Endothelial cell of umbilical vein (primary cell): ENCODE results near the gene HNRNPM. TPM values are rescaled to one million over a fixed set of nuclear protein-coding genes. Genes with fewer than 3 reads are reported as not detected.

Experiments used
- BruUV-seq: library from RNA; stranded (reverse); fragments of 400-500 nt; replicated peaks from 2 replicates; lab custom pipeline; 2021; lab: Mats Ljungman, UMichigan
- CTCF ChIA-PET: fragments of 300-600, 350-600 bp; sonication (Branson Sonifier 250); formaldehyde crosslinking; loops from one replicate; lab custom pipeline; 2021; ENCODE audit warnings: antibody characterized with exemption, inconsistent platforms; lab: Charles Lee
- POLR2A ChIA-PET: fragments of 300-600, 350-600 bp; sonication (Branson Sonifier 250); formaldehyde crosslinking; loops from one replicate; lab custom pipeline; 2021; ENCODE audit warnings: antibody characterized with exemption, inconsistent platforms; lab: Charles Lee
- DNase-seq: peaks from one replicate; pipeline ENCODE4 v3.0.0-alpha.2; 2011; ENCODE audit warnings: low read depth, low spot score
- FAIRE-seq: peaks from 2 replicates; lab custom pipeline; 2011; peaks lifted over from hg19 to GRCh38; lab: Jason Lieb, UNC
- H2AFZ ChIP-seq: 2 replicates; pipeline ENCODE4 v1.6.0; 2012; ENCODE audit warnings: low read depth, low read length, control low read depth, inconsistent platforms
- H3K27ac ChIP-seq: 2 replicates; pipeline ENCODE4 v1.5.1; 2011; ENCODE audit warnings: low read depth, mild to moderate bottlenecking, control low read depth, low read length, moderate library complexity; ENCODE audit not compliant: insufficient read depth
- H3K27me3 ChIP-seq, 2 experiments: 2 replicates each; pipeline versions ENCODE4 v1.6.0 to v1.6.1; 2011; ENCODE audit warnings: low read length in 2 of 2, mixed read lengths in 1 of 2; ENCODE audit not compliant: control insufficient read depth in 2 of 2, insufficient read depth in 2 of 2
- H3K36me3 ChIP-seq, 2 experiments: 2 replicates in 1 of 2; 3 replicates in 1 of 2; pipeline ENCODE4 v1.5.1; 2011; ENCODE audit warnings: low read length in 2 of 2, mild to moderate bottlenecking in 1 of 2, moderate library complexity in 1 of 2; ENCODE audit not compliant: control insufficient read depth in 2 of 2, insufficient read depth in 2 of 2; ENCODE audit errors: extremely low read depth in 1 of 2
- H3K4me1 ChIP-seq: 3 replicates; pipeline ENCODE4 v1.5.1; 2011; ENCODE audit warnings: mild to moderate bottlenecking, low read length; ENCODE audit not compliant: control insufficient read depth, insufficient read depth; ENCODE audit errors: extremely low read depth
- H3K4me2 ChIP-seq: 2 replicates; pipeline ENCODE4 v1.6.1; 2011; ENCODE audit warnings: low read length, control low read depth, mixed read lengths; ENCODE audit not compliant: insufficient read depth
- H3K4me3 ChIP-seq, 3 experiments: fragments of 200-600 bp in 1 of 3; sonication (generic), shearing (Covaris generic) in 1 of 3; replicated peaks in 1 of 3; 2 replicates each; pipeline ENCODE4 v1.5.1; 2011 to 2016; ENCODE audit warnings: control low read depth in 3 of 3, low read length in 3 of 3, mild to moderate bottlenecking in 2 of 3, inconsistent platforms in 1 of 3, low read depth in 1 of 3, moderate library complexity in 1 of 3; ENCODE audit not compliant: insufficient read depth in 1 of 3
- H3K79me2 ChIP-seq: 2 replicates; pipeline ENCODE4 v1.6.0; 2012; ENCODE audit warnings: low read length, inconsistent platforms; ENCODE audit not compliant: control insufficient read depth, insufficient read depth
- H3K9ac ChIP-seq: replicated peaks from 2 replicates; pipeline ENCODE3; 2011; ENCODE audit warnings: low read length, control low read depth; ENCODE audit not compliant: insufficient read depth; ENCODE audit errors: extremely low read depth
- H3K9me1 ChIP-seq: replicated peaks from 3 replicates; pipeline ENCODE4 v1.6.0; 2011; ENCODE audit warnings: mild to moderate bottlenecking, low read length; ENCODE audit not compliant: control insufficient read depth, insufficient read depth; ENCODE audit errors: extremely low read depth
- H3K9me3 ChIP-seq: replicated peaks from 2 replicates; pipeline ENCODE4 v1.5.1; 2012; ENCODE audit warnings: low read length, inconsistent platforms; ENCODE audit not compliant: control insufficient read depth, insufficient read depth
- H4K20me1 ChIP-seq: replicated peaks from 2 replicates; pipeline ENCODE3; 2011; ENCODE audit warnings: mild to moderate bottlenecking, low read length; ENCODE audit not compliant: control insufficient read depth, insufficient read depth; ENCODE audit errors: extremely low read depth
- CTCF ChIP-seq, 2 donors: IDR thresholded peaks; 1 replicate in 1 of 2; 2 replicates in 1 of 2; pipeline ENCODE4 v1.5.1; 2011; ENCODE audit warnings: low read length in 2 of 2, mild to moderate bottlenecking in 2 of 2, moderate library complexity in 2 of 2, control low read depth in 1 of 2, inconsistent platforms in 1 of 2, low read depth in 1 of 2; ENCODE audit not compliant: insufficient read depth in 1 of 2; ENCODE audit errors: extremely low read depth in 1 of 2
- FOS ChIP-seq: IDR thresholded peaks from 2 replicates; pipeline ENCODE4 v1.6.1; 2011; ENCODE audit warnings: mild to moderate bottlenecking, low read length, moderate library complexity, borderline replicate concordance; ENCODE audit not compliant: insufficient read depth
- POLR2A ChIP-seq: IDR thresholded peaks from 2 replicates; pipeline ENCODE4 v1.6.1; 2012; ENCODE audit warnings: low read depth, mild to moderate bottlenecking, control low read depth, low read length
- POLR2AphosphoS5 ChIP-seq: IDR thresholded peaks from 2 replicates; pipeline ENCODE4 v1.6.1; 2012; ENCODE audit warnings: low read depth, mild to moderate bottlenecking, control low read depth, low read length, moderate library complexity; ENCODE audit not compliant: insufficient read depth
- dilution Hi-C: fragments of 300-500 bp; cut with MboI; formaldehyde crosslinking; loops from one replicate; pipeline ENCODE4 v1.15.0; 2019; ENCODE audit warnings: low sequenced_read_pairs; ENCODE audit not compliant: extremely low pct_ligation_motif_present
- intact Hi-C: fragments of 100-400 bp; cut with micrococcal nuclease; formaldehyde crosslinking; loops from one replicate; pipeline ENCODE4 v1.10.0; 2022
- polyA plus RNA-seq, 4 experiments: library from polyadenylated mRNA; depleted of rRNA in 3 of 4; stranded (reverse) in 3 of 4; unstranded in 1 of 4; fragments of >200 nt; gene quantifications; 2 replicates each; pipeline versions ENCODE4 v1.2.1 to v1.2.3, GENCODE V29; 2011 to 2012; ENCODE audit warnings: missing spikeins in 1 of 4
- total RNA-seq: library from RNA; stranded (reverse); gene quantifications from 2 replicates; pipeline ENCODE4 v1.2.3, GENCODE V29; 2021

Gene HNRNPM
- total and polyA plus RNA-seq, 2 donors (not counting 3 experiments of a cell fraction or from before 2014, with no cell fraction given), result 244 to 301 TPM

- peak overlapping the region; percentile 68 for H3K9ac ChIP-seq
- no TSS peak for BruUV-seq
- peak overlapping the region; percentile 99 for H2AFZ ChIP-seq
- DNase-seq, result no peak
- dilution Hi-C loops (loop anchor here (10.0 kb wide), 1 partner anchor 69 kb away; no protein-coding TSS in a partner anchor), intact Hi-C loops (loop anchor here (1.0 kb wide), 1 partner anchor 12 kb away; no protein-coding TSS in a partner anchor)
- CTCF ChIA-PET, result interaction anchor here (0.9 to 3.0 kb wide), 6 partner anchors 9 to 117 kb away, joined by 3 to 21 read pairs (median 4); partner anchors contain the start of genes MARCHF2 and ZNF414
- peak overlapping the region; percentile 54 for H3K27ac ChIP-seq
- no peak for FAIRE-seq
- no peaks in the 10 kb centered on the region for H3K9me1 ChIP-seq
- no peaks in the 10 kb centered on the region for H3K9me3 ChIP-seq
- peak overlapping the region; percentile 37 to 69 (median 60) for H3K4me3 ChIP-seq
- POLR2A ChIA-PET, result interaction anchor here (2.4 kb wide), 1 partner anchor 12 kb away, joined by 16 read pairs; the partner anchor contains the start of gene ZNF414
- H3K36me3 ChIP-seq, result no peaks in the 10 kb centered on the region
- peak in 1 of 2 donors; percentile 25 for TF ChIP-seq CTCF (IDR thresholded peaks at IDR 0.05; ENCODE audit: extremely low read depth in 1 of 2, insufficient read depth in 1 of 2, low read depth in 1 of 2, low read length in 2 of 2)
- peak; percentile 44 for TF ChIP-seq POLR2AphosphoS5
- TF ChIP-seq FOS, result no peak
- TF ChIP-seq POLR2A, result peak; percentile 46
- no peaks in the 10 kb centered on the region for H4K20me1 ChIP-seq
- H3K79me2 ChIP-seq, result no peaks in the 10 kb centered on the region
- H3K27me3 ChIP-seq, result no peaks in the 10 kb centered on the region
- peak overlapping the region; percentile 94 for H3K4me2 ChIP-seq
- peaks cover 7% of the 10 kb centered on the region for H3K4me1 ChIP-seq
Measured at GRCh38 chr19:8525401-8525684, 80.6 kb downstream of the HNRNPM start.
